HL-60 (cell line): ENCODE results near the gene MAPKAPK5.

ENCODE experiments used
- CTCF ChIP-seq: IDR thresholded peaks from one replicate; pipeline ENCODE4 v1.5.1; 2011; ENCODE audit warnings: low read length, control low read depth, inconsistent platforms; ENCODE audit not compliant: insufficient read depth
- POLR2AphosphoS5 ChIP-seq: IDR thresholded peaks from 2 replicates; pipeline ENCODE4 v1.6.1; 2012; ENCODE audit warnings: low read depth

DNA sequence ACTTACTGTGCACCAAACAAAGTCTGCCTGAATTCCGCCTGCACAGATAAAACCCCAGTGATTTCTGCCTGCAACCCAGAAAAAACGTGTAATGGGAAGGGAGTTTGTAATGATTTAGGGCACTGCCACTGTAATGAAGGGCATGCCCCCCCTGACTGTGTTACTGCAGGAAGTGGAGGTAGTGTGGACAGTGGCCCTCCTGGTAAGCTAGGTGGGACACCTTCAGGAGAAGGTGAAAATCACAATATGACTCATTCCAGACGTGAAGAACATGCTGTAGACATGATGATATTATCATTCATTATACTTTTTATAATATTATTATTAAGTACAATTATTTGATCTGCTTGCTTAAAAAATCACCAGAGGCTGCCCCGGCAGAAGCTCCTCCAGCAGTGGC is 59.2 kb downstream of the MAPKAPK5 start:
- TF ChIP-seq CTCF (no peak), POLR2AphosphoS5 (no peak; the same call in none of the 2 replicates)
